DOHH2 (cell line): ENCODE data around the gene COL5A1.

Experiments used
- H3F3A ChIP-seq: fragments of 200-600 bp; sonication (generic), shearing (Covaris generic); 2 replicates; pipeline ENCODE4 v1.6.0; 2016; ENCODE audit warnings: antibody characterized with exemption, mild to moderate bottlenecking; ENCODE audit not compliant: control insufficient read depth, insufficient read depth
- H3K27ac ChIP-seq: fragments of 200-600 bp; sonication (generic); 2 replicates; pipeline ENCODE4 v1.5.1; 2014; ENCODE audit warnings: low read depth, mild to moderate bottlenecking, low read length, moderate library complexity
- H3K27me3 ChIP-seq: fragments of 200-600 bp; sonication (generic); 2 replicates; pipeline ENCODE4 v1.6.1; 2014; ENCODE audit warnings: mild to moderate bottlenecking, low read length, mixed read lengths; ENCODE audit not compliant: control insufficient read depth
- H3K36me3 ChIP-seq: fragments of 200-600 bp; sonication (generic); 2 replicates; pipeline ENCODE4 v1.6.1; 2014; ENCODE audit warnings: mild to moderate bottlenecking, low read length, moderate library complexity, mixed read lengths; ENCODE audit not compliant: control insufficient read depth
- H3K4me1 ChIP-seq: fragments of 200-600 bp; sonication (generic); 2 replicates; pipeline ENCODE4 v1.6.1; 2014; ENCODE audit warnings: mild to moderate bottlenecking, low read length, mixed read lengths; ENCODE audit not compliant: control insufficient read depth
- H3K4me2 ChIP-seq: fragments of 200-600 bp; sonication (generic); 2 replicates; pipeline ENCODE4 v1.6.0; 2014; ENCODE audit warnings: mild to moderate bottlenecking, low read length, moderate library complexity
- H3K4me3 ChIP-seq: fragments of 200-600 bp; sonication (generic); 2 replicates; pipeline ENCODE4 v1.5.1; 2014; ENCODE audit warnings: mild to moderate bottlenecking, low read length, mixed read lengths
- H3K79me2 ChIP-seq: fragments of 200-600 bp; sonication (generic); 2 replicates; pipeline ENCODE4 v1.6.1; 2014; ENCODE audit warnings: mild to moderate bottlenecking, low read length, mixed read lengths; ENCODE audit not compliant: control insufficient read depth
- H3K9me2 ChIP-seq: fragments of 200-600 bp; sonication (generic); replicated peaks from 2 replicates; pipeline ENCODE4 v1.6.1; 2014; ENCODE audit warnings: mild to moderate bottlenecking, low read length, mixed read lengths; ENCODE audit not compliant: control insufficient read depth
- H3K9me3 ChIP-seq: fragments of 200-600 bp; sonication (generic); 2 replicates; pipeline ENCODE4 v1.6.1; 2014; ENCODE audit warnings: antibody characterized with exemption, low read length, mixed read lengths; ENCODE audit not compliant: control insufficient read depth, insufficient read depth
- H4K20me1 ChIP-seq: fragments of 200-600 bp; sonication (generic); 2 replicates; pipeline ENCODE4 v1.6.0; 2014; ENCODE audit warnings: low read depth, mild to moderate bottlenecking, antibody characterized with exemption, low read length, moderate library complexity; ENCODE audit not compliant: control insufficient read depth, insufficient read depth
- EZH2phosphoT487 ChIP-seq: fragments of 200-600 bp; sonication (generic); IDR thresholded peaks from 2 replicates; pipeline ENCODE4 v1.6.1; 2017; ENCODE audit warnings: borderline replicate concordance, mild to moderate bottlenecking, antibody characterized with exemption, low read length, moderate library complexity, mixed read lengths
- TF ChIP-seq, protein P1 (sequence below): fragments of 200-600 bp; sonication (generic); IDR thresholded peaks from one replicate; pipeline ENCODE4 v1.5.1; 2014; ENCODE audit warnings: antibody characterized with exemption, mild to moderate bottlenecking, low read depth, low read length; ENCODE audit not compliant: poor library complexity, severe bottlenecking

COL5A1 gene

DNA sequence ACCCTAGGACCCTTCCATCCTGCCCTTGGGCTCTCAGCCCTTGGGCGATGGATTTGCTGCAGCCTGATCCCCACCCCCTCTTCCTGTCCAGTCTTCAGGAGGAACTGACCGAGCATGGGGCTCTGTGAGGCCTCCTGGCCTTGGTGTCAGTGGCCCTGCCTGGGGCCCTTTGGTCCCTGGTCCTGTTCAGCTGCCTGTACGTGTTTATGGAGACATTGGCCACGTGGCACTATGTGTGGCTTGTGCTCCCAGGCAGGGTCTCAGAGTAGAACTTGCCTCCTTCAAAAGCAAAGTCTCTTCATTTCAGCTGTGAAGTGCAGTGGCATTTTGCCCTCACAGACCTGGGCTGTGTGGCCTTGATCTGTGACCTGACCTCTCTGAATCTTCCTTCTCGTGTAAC, 250.1 kb downstream of the COL5A1 start:
- H4K20me1 ChIP-seq, result no peaks in the 10 kb centered on the region
- peaks cover 3% of the 10 kb centered on the region; the same call in 1 of the 2 replicates for H3K9me3 ChIP-seq
- no peaks in the 10 kb centered on the region for H3F3A ChIP-seq
- H3K27ac ChIP-seq, result no peak overlapping the region
- TF ChIP-seq, protein P1, sequence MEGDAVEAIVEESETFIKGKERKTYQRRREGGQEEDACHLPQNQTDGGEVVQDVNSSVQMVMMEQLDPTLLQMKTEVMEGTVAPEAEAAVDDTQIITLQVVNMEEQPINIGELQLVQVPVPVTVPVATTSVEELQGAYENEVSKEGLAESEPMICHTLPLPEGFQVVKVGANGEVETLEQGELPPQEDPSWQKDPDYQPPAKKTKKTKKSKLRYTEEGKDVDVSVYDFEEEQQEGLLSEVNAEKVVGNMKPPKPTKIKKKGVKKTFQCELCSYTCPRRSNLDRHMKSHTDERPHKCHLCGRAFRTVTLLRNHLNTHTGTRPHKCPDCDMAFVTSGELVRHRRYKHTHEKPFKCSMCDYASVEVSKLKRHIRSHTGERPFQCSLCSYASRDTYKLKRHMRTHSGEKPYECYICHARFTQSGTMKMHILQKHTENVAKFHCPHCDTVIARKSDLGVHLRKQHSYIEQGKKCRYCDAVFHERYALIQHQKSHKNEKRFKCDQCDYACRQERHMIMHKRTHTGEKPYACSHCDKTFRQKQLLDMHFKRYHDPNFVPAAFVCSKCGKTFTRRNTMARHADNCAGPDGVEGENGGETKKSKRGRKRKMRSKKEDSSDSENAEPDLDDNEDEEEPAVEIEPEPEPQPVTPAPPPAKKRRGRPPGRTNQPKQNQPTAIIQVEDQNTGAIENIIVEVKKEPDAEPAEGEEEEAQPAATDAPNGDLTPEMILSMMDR, result no peak
- TF ChIP-seq EZH2phosphoT487, result no peak
- no peak overlapping the region for H3K4me2 ChIP-seq
- H3K9me2 ChIP-seq, result no peaks in the 10 kb centered on the region
- H3K4me1 ChIP-seq, result peaks cover 21% of the 10 kb centered on the region
- H3K36me3 ChIP-seq, result no peaks in the 10 kb centered on the region
- no peaks in the 10 kb centered on the region for H3K79me2 ChIP-seq
- no peak overlapping the region for H3K4me3 ChIP-seq
- H3K27me3 ChIP-seq, result no peaks in the 10 kb centered on the region

DNA sequence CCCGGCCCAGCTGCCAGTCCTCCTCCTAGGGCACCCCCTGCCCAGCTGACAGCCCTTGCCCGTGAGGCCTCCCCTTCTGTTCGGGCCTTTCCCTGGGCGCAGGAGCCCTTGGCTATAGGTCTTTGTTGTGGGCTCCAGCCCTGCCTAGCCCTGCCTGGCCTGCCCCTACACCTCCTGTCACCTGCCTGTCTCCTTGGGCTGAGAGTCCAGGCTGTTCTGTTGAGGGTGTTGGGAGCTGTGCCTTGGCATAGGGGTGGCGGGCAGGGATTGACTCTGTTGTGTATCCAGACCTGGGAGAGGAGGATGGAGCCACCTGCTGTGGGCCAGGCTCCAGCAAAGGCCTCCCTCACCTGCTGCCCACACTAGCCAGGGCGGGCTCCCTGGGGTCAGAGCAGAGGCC, 250.6 kb downstream of the COL5A1 start:
- no peak overlapping the region for H3K4me2 ChIP-seq
- H3K27me3 ChIP-seq, result no peaks in the 10 kb centered on the region
- no peak overlapping the region for H3K27ac ChIP-seq
- no peaks in the 10 kb centered on the region for H4K20me1 ChIP-seq
- H3K4me1 ChIP-seq, result peaks cover 21% of the 10 kb centered on the region
- no peak overlapping the region for H3K4me3 ChIP-seq
- H3K36me3 ChIP-seq, result no peaks in the 10 kb centered on the region
- H3F3A ChIP-seq, result no peaks in the 10 kb centered on the region
- peaks cover 3% of the 10 kb centered on the region; the same call in 1 of the 2 replicates for H3K9me3 ChIP-seq
- no peaks in the 10 kb centered on the region for H3K9me2 ChIP-seq
- TF ChIP-seq, protein P1, result no peak
- no peak for TF ChIP-seq EZH2phosphoT487
- H3K79me2 ChIP-seq, result no peaks in the 10 kb centered on the region

DNA sequence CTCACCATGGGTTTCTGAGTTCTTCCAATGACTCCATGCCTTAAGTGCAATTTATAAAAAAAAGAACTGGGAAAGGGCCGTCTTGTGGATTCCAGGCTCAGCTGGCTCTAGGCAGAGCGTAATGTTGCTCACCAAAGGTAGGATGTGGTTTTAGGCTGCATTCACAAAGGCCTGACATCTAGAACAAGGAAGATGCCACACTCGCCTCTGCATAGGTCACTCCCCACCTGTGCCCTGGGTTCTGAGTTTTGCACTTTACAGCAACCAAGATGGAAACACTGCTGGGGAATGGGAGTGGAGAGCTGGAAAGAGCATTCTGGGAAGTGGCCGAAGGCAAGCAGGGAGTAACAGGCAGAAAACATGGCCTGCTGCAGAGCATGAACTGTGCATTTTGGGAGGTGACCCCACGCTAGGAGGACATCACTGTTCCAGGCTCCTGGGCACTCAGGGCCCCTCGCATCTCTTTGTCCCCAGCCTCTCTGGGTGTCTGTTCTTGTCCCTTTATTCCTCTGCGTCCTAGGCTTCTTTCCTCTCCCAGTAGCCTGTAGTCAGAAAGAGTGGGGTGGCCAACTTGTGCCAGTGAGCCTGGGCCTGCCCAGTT, 251.3 kb downstream of the COL5A1 start:
- Histone ChIP-seq H3F3A (no peaks in the 10 kb centered on the region), H3K27ac (no peak overlapping the region), H3K9me3 (peaks cover 3% of the 10 kb centered on the region; the same call in 1 of the 2 replicates), H3K4me2 (no peak overlapping the region), H3K4me3 (no peak overlapping the region), H3K27me3 (no peaks in the 10 kb centered on the region), H3K9me2 (no peaks in the 10 kb centered on the region), H3K79me2 (no peaks in the 10 kb centered on the region), H4K20me1 (no peaks in the 10 kb centered on the region), H3K4me1 (peaks cover 21% of the 10 kb centered on the region), H3K36me3 (no peaks in the 10 kb centered on the region)
- TF ChIP-seq, protein P1, result no peak
- TF ChIP-seq EZH2phosphoT487, result no peak
